H9 (cell line): Measurements from ENCODE around the gene ARHGAP9. TPM values are rescaled to one million over a fixed set of nuclear protein-coding genes. Genes with fewer than 3 reads are reported as not detected.

Source experiments
- DNase-seq: peaks from one replicate; pipeline ENCODE4 v3.0.0-alpha.2; 2017
- H2AFZ ChIP-seq: one replicate; pipeline ENCODE4 v1.6.1; 2013; ENCODE audit warnings: mild to moderate bottlenecking, low read length, control low read depth, moderate library complexity
- H2AK5ac ChIP-seq: 2 replicates; pipeline ENCODE4 v1.6.1; 2013; ENCODE audit warnings: low read length, control low read depth, mixed read lengths; ENCODE audit not compliant: insufficient read length
- H2BK120ac ChIP-seq: one replicate; pipeline ENCODE4 v1.6.1; 2013; ENCODE audit warnings: low read depth, mild to moderate bottlenecking, low read length, control low read depth, inconsistent platforms; ENCODE audit not compliant: poor library complexity, severe bottlenecking
- H2BK12ac ChIP-seq: 2 replicates; pipeline ENCODE4 v1.6.1; 2013; ENCODE audit warnings: low read length, control low read depth, mixed read lengths, low read depth; ENCODE audit not compliant: insufficient read length
- H2BK15ac ChIP-seq: 2 replicates; pipeline ENCODE4 v1.6.1; 2013; ENCODE audit warnings: low read depth, low read length, control low read depth
- H2BK20ac ChIP-seq: one replicate; pipeline ENCODE4 v1.6.1; 2013; ENCODE audit warnings: low read depth, mild to moderate bottlenecking, low read length, control low read depth, inconsistent platforms; ENCODE audit not compliant: poor library complexity, severe bottlenecking
- H2BK5ac ChIP-seq: 2 replicates; pipeline ENCODE4 v1.6.1; 2013; ENCODE audit warnings: low read length, control low read depth, mixed read lengths; ENCODE audit not compliant: insufficient read length
- H3K14ac ChIP-seq: 2 replicates; pipeline ENCODE4 v1.6.1; 2013; ENCODE audit warnings: low read length, control low read depth; ENCODE audit not compliant: insufficient read depth
- H3K18ac ChIP-seq: 2 replicates; pipeline ENCODE4 v1.6.1; 2013; ENCODE audit warnings: low read depth, mild to moderate bottlenecking, mixed read lengths, low read length, control low read depth; ENCODE audit not compliant: insufficient read length
- H3K23ac ChIP-seq: 2 replicates; pipeline ENCODE4 v1.6.1; 2013; ENCODE audit warnings: low read length, control low read depth, mixed read lengths, low read depth; ENCODE audit not compliant: insufficient read length
- H3K23me2 ChIP-seq: 2 replicates; pipeline ENCODE4 v1.6.1; 2013; ENCODE audit warnings: low read depth, mild to moderate bottlenecking, mixed read lengths, low read length, control low read depth; ENCODE audit not compliant: insufficient read length, poor library complexity, severe bottlenecking
- H3K27ac ChIP-seq: 2 replicates; pipeline ENCODE4 v1.5.1; 2013; ENCODE audit warnings: low read length, control low read depth, mixed read lengths, low read depth; ENCODE audit not compliant: insufficient read length
- H3K27me3 ChIP-seq: 2 replicates; pipeline ENCODE4 v1.6.1; 2013; ENCODE audit warnings: low read length, control low read depth, inconsistent platforms; ENCODE audit not compliant: insufficient read depth
- H3K4ac ChIP-seq: 2 replicates; pipeline ENCODE4 v1.6.1; 2013; ENCODE audit warnings: low read depth, mild to moderate bottlenecking, control low read depth, inconsistent platforms, low read length, moderate library complexity
- H3K4me1 ChIP-seq: 2 replicates; pipeline ENCODE4 v1.6.1; 2013; ENCODE audit warnings: low read length, control low read depth, inconsistent platforms; ENCODE audit not compliant: insufficient read depth
- H3K4me2 ChIP-seq: 2 replicates; pipeline ENCODE4 v1.6.1; 2013; ENCODE audit warnings: low read length, control low read depth, mixed read lengths; ENCODE audit not compliant: insufficient read length, insufficient read depth
- H3K56ac ChIP-seq: 2 replicates; pipeline ENCODE4 v1.6.1; 2013; ENCODE audit warnings: low read depth, mild to moderate bottlenecking, mixed read lengths, low read length, control low read depth; ENCODE audit not compliant: insufficient read length
- H3K79me1 ChIP-seq: 2 replicates; pipeline ENCODE4 v1.6.1; 2013; ENCODE audit warnings: low read depth, mild to moderate bottlenecking, moderate library complexity, low read length, control low read depth, inconsistent platforms; ENCODE audit not compliant: insufficient read depth, poor library complexity, severe bottlenecking
- H3K79me2 ChIP-seq: 2 replicates; pipeline ENCODE4 v1.6.1; 2013; ENCODE audit warnings: low read length, control low read depth, inconsistent platforms; ENCODE audit not compliant: insufficient read depth
- H3K9ac ChIP-seq: 2 replicates; pipeline ENCODE4 v1.6.1; 2013; ENCODE audit warnings: low read length, control low read depth, mixed read lengths; ENCODE audit not compliant: insufficient read length; ENCODE audit errors: extremely low read depth
- H3K9me3 ChIP-seq: one replicate; pipeline ENCODE4 v1.6.1; 2013; ENCODE audit warnings: low read depth, low read length, inconsistent platforms; ENCODE audit not compliant: control insufficient read depth
- H3T11ph ChIP-seq: one replicate; pipeline ENCODE4 v1.6.1; 2013; ENCODE audit warnings: mild to moderate bottlenecking, low read length, control low read depth, inconsistent platforms
- H4K20me1 ChIP-seq: one replicate; pipeline ENCODE4 v1.6.1; 2013; ENCODE audit not compliant: control insufficient read depth, insufficient read length, insufficient read depth
- H4K5ac ChIP-seq: 2 replicates; pipeline ENCODE4 v1.6.1; 2013; ENCODE audit warnings: low read depth, mild to moderate bottlenecking, mixed read lengths, low read length, control low read depth; ENCODE audit not compliant: insufficient read length
- H4K8ac ChIP-seq: replicated peaks from 2 replicates; pipeline ENCODE4 v1.6.1; 2013; ENCODE audit warnings: low read length, control low read depth, mixed read lengths, low read depth; ENCODE audit not compliant: insufficient read length
- H4K91ac ChIP-seq: 2 replicates; pipeline ENCODE4 v1.6.1; 2013; ENCODE audit warnings: low read depth, mild to moderate bottlenecking, moderate library complexity, mixed read lengths, low read length, control low read depth; ENCODE audit not compliant: insufficient read length
- H3K27ac Mint-ChIP-seq, 3 experiments: 2 replicates in 2 of 3; 3 replicates in 1 of 3; pipeline ENCODE4 v1.8.0; 2020 to 2021; ENCODE audit warnings: mixed read lengths in 3 of 3, mild to moderate bottlenecking in 1 of 3, moderate library complexity in 1 of 3
- H3K27me3 Mint-ChIP-seq: 2 replicates; pipeline ENCODE4 v1.8.0; 2021; ENCODE audit warnings: low read depth, mild to moderate bottlenecking, moderate library complexity, mixed read lengths
- H3K36me3 Mint-ChIP-seq, 3 experiments: 2 replicates in 2 of 3; 3 replicates in 1 of 3; pipeline ENCODE4 v1.8.0; 2020 to 2021; ENCODE audit warnings: low read depth in 3 of 3, mixed read lengths in 3 of 3; ENCODE audit not compliant: insufficient read depth in 1 of 3
- H3K4me1 Mint-ChIP-seq, 2 experiments: 2 replicates each; pipeline ENCODE4 v1.8.0; 2020; ENCODE audit warnings: mixed read lengths in 2 of 2
- H3K4me3 Mint-ChIP-seq, 2 experiments: 2 replicates in 1 of 2; 3 replicates in 1 of 2; pipeline ENCODE4 v1.8.0; 2020 to 2021; ENCODE audit warnings: mild to moderate bottlenecking in 2 of 2, mixed read lengths in 2 of 2, moderate library complexity in 1 of 2
- H3K9me3 Mint-ChIP-seq, 2 experiments: 2 replicates in 1 of 2; 3 replicates in 1 of 2; pipeline ENCODE4 v1.8.0; 2020; ENCODE audit warnings: mild to moderate bottlenecking in 2 of 2, mixed read lengths in 2 of 2, moderate library complexity in 1 of 2
- CTCF ChIP-seq: fragments of 200-600 bp; sonication (generic); conservative IDR thresholded peaks from 3 replicates; pipeline ENCODE4 v1.8.0; 2021; ENCODE audit warnings: antibody characterized with exemption, mild to moderate bottlenecking
- WGBS: extraction: QIAGEN DNeasy Blood & Tissue Kit; methylation state at CpG from one replicate; pipeline ENCODE4 v1.1.7; 2013; ENCODE audit warnings: missing lambda C conversion rate, low lambda C conversion rate, mixed read lengths; ENCODE audit not compliant: insufficient read length; ENCODE audit errors: extremely low coverage; 5-methylcytosine and 5-hydroxymethylcytosine counted together
- total RNA-seq: library from RNA; stranded (reverse); gene quantifications from 2 replicates; pipeline ENCODE4 v1.2.1, GENCODE V29; 2021

Gene ARHGAP9
- total RNA-seq, 1 experiment from 2014 or later: 3.7 TPM

- Histone ChIP-seq H4K8ac (no peak within 1 kb of the TSS), H3K14ac (peak within 1 kb of the TSS; percentile 60; the same call in 1 of the 2 replicates), H2BK5ac (no peak within 1 kb of the TSS), H3K4ac (no peak within 1 kb of the TSS; the same call in 1 of the 2 replicates), H2BK20ac (no peak within 1 kb of the TSS), H3K27ac (no peak within 1 kb of the TSS), H3K23me2 (peaks cover 8% of the 10 kb centered on the region), H2BK12ac (no peak within 1 kb of the TSS), H4K20me1 (no peaks in the 10 kb centered on the region), H3K9me3 (no peaks in the 10 kb centered on the region), H2AFZ (no peak within 1 kb of the TSS), H3K79me1 (no peaks in the 10 kb centered on the region), H2AK5ac (no peak within 1 kb of the TSS), H2BK120ac (no peak within 1 kb of the TSS), H4K5ac (no peak within 1 kb of the TSS), H3K4me1 (no peaks in the 10 kb centered on the region), H3K56ac (no peak within 1 kb of the TSS), H3K9ac (peak within 1 kb of the TSS; percentile 78), H4K91ac (no peak within 1 kb of the TSS), H3T11ph (no peak within 1 kb of the TSS), H3K79me2 (no peaks in the 10 kb centered on the region), H3K23ac (no peak within 1 kb of the TSS), H3K4me2 (peak within 1 kb of the TSS; percentile 61), H2BK15ac (no peak within 1 kb of the TSS), H3K27me3 (no peaks in the 10 kb centered on the region), H3K18ac (peak within 1 kb of the TSS; percentile 70)
- H3K36me3 Mint-ChIP-seq: peaks cover 0 to 6% (median 0%) of the 10 kb centered on the region in 3 experiments; a peak in 2 of 7 replicates
- no CpG with 5 or more reads among the region's 41 CpGs for WGBS
- H3K4me1 Mint-ChIP-seq: peaks cover 24 to 36% of the 10 kb centered on the region in 2 experiments
- no peak for TF ChIP-seq CTCF
- H3K27me3 Mint-ChIP-seq: no peaks in the 10 kb centered on the region
- peak within 1 kb of the TSS; percentile 96 to 99 (median 96) for H3K27ac Mint-ChIP-seq
- H3K9me3 Mint-ChIP-seq: no peaks in the 10 kb centered on the region; a peak in 1 of 5 replicates
- DNase-seq: peak; percentile 97
- peak within 1 kb of the TSS; percentile 90 to 99 for H3K4me3 Mint-ChIP-seq
Observed at GRCh38 chr12:57430931-57431566, 48.6 kb downstream of the ARHGAP9 start, which contains the start of gene R3HDM2. Gene R3HDM2, minus strand, starts transcription at chr12:57431043. Its CDS starts 120,615 bp downstream, at chr12:57310428.
